GM21737 (cell line): ENCODE measurements around the gene DNAJA2.

Experiments
- ATAC-seq: cut with Tn5 transposase; IDR thresholded peaks from one replicate; pipeline ENCODE4 v1.9.1; 2021; ENCODE audit warnings: mild to moderate bottlenecking, moderate library complexity; ENCODE audit not compliant: unreplicated experiment

Gene DNAJA2

GRCh38 chr16:46906360-46907060, 67.0 kb downstream of the DNAJA2 start:
- ATAC-seq: no peak
